Erythroblast (primary cell): Measurements from ENCODE around the gene SUGCT.

Experiments
- GATA1 ChIP-seq: IDR thresholded peaks from 2 replicates; pipeline ENCODE4 v1.6.1; 2011; ENCODE audit warnings: low read depth, mild to moderate bottlenecking, control low read depth, low read length, moderate library complexity
- POLR2A ChIP-seq: IDR thresholded peaks from 2 replicates; pipeline ENCODE4 v1.6.1; 2011; ENCODE audit warnings: mild to moderate bottlenecking, low read length

GRCh38 chr7:40527723-40528122 is 392.9 kb downstream of the SUGCT start:
- TF ChIP-seq POLR2A, result no peak
- TF ChIP-seq GATA1, result no peak
